OCI-LY7 (cell line): Measurements from ENCODE around the gene MYLK4.

Experiments used
- EZH2phosphoT487 ChIP-seq: fragments of 200-600 bp; sonication (generic); IDR thresholded peaks from 2 replicates; pipeline ENCODE4 v1.6.1; 2018; ENCODE audit warnings: low read depth, borderline replicate concordance, mild to moderate bottlenecking, mixed run types, antibody characterized with exemption, low read length, moderate library complexity, mixed read lengths
- TF ChIP-seq, protein P1 (sequence below): fragments of 200-600 bp; sonication (generic); conservative IDR thresholded peaks from 2 replicates; pipeline ENCODE4 v1.5.1; 2014; ENCODE audit warnings: mild to moderate bottlenecking, antibody characterized with exemption, low read length, moderate library complexity, mixed read lengths

DNA sequence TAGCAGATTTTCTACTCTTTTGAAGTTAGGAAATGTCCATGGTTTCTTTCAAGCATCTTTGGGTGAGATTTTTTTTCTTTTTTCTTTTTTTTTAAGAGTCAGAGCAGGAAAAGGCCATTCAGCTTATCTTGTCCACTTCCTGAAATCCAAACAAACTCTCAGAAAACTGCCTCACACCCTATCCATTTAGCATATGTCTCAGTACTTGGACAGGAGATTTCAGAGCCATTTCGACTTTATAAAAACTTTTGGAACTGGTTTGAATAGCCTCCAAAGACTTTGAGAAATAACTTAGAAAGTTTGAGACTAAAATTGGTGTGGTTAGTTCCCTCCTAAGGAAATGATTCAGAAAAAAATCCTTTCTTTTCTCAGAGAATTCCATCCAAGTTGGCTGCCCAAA lies 125.1 kb downstream of the MYLK4 start:
- TF ChIP-seq, protein P1, sequence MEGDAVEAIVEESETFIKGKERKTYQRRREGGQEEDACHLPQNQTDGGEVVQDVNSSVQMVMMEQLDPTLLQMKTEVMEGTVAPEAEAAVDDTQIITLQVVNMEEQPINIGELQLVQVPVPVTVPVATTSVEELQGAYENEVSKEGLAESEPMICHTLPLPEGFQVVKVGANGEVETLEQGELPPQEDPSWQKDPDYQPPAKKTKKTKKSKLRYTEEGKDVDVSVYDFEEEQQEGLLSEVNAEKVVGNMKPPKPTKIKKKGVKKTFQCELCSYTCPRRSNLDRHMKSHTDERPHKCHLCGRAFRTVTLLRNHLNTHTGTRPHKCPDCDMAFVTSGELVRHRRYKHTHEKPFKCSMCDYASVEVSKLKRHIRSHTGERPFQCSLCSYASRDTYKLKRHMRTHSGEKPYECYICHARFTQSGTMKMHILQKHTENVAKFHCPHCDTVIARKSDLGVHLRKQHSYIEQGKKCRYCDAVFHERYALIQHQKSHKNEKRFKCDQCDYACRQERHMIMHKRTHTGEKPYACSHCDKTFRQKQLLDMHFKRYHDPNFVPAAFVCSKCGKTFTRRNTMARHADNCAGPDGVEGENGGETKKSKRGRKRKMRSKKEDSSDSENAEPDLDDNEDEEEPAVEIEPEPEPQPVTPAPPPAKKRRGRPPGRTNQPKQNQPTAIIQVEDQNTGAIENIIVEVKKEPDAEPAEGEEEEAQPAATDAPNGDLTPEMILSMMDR = no peak
- no peak for TF ChIP-seq EZH2phosphoT487
